HEK293 (cell line): ENCODE data around the gene GPR84.

Experiments used
- CTCF ChIA-PET: fragments of 350-600 bp; formaldehyde crosslinking; extraction: SDS; loops from one replicate; lab custom pipeline; 2021; ENCODE audit warnings: antibody characterized with exemption; lab: Yijun Ruan, JAX
- POLR2A ChIA-PET: fragments of 300-600 bp; formaldehyde crosslinking; extraction: SDS; loops from one replicate; lab custom pipeline; 2020; ENCODE audit warnings: antibody characterized with exemption, inconsistent platforms; lab: Yijun Ruan, JAX
- H3K27ac ChIP-seq: fragments of 200-500 bp; sonication (Bioruptor generic); 2 replicates; pipeline ENCODE4 v1.5.1; 2014; ENCODE audit warnings: low read depth, low read length, control low read depth, inconsistent platforms; ENCODE audit errors: extremely low read depth
- H3K36me3 ChIP-seq, 2 experiments: fragments of 200-500 bp in 1 of 2; sonication (Bioruptor generic) in 1 of 2; 1 replicate in 1 of 2; 2 replicates in 1 of 2; pipeline ENCODE4 v1.5.1; 2014 to 2017; ENCODE audit warnings: inconsistent platforms in 2 of 2, low read length in 2 of 2; ENCODE audit not compliant: control insufficient read depth in 2 of 2, insufficient read depth in 1 of 2
- H3K4me1 ChIP-seq: fragments of 200-500 bp; sonication (Bioruptor generic); 2 replicates; pipeline ENCODE4 v1.5.1; 2014; ENCODE audit warnings: mild to moderate bottlenecking, low read length, inconsistent platforms; ENCODE audit not compliant: control insufficient read depth, insufficient read depth
- H3K4me3 ChIP-seq: 2 replicates; pipeline ENCODE4 v1.5.1; 2011; ENCODE audit warnings: low read depth, mild to moderate bottlenecking, control low read depth, low read length, moderate library complexity
- H3K9me3 ChIP-seq: fragments of 200-500 bp; sonication (Bioruptor generic); 2 replicates; pipeline ENCODE4 v1.5.1; 2014; ENCODE audit warnings: low read depth, low read length, inconsistent platforms; ENCODE audit not compliant: control insufficient read depth, insufficient read depth
- KLF10 ChIP-seq: fragments of 450-650 bp; IDR thresholded peaks from 2 replicates; pipeline ENCODE4 v1.5.1; 2018; ENCODE audit warnings: missing biosample characterization, mild to moderate bottlenecking, missing genetic modification characterization
- KLF16 ChIP-seq: fragments of 450-650 bp; formaldehyde crosslinking; IDR thresholded peaks from 2 replicates; pipeline ENCODE4 v1.5.1; 2017; ENCODE audit warnings: missing biosample characterization, missing genetic modification characterization
- KLF7 ChIP-seq: fragments of 450-650 bp; formaldehyde crosslinking; IDR thresholded peaks from 2 replicates; pipeline ENCODE4 v1.5.1; 2016; ENCODE audit warnings: missing biosample characterization, missing genetic modification characterization, borderline replicate concordance
- MEIS1 ChIP-seq: sonication (generic); formaldehyde crosslinking; IDR thresholded peaks from 2 replicates; pipeline ENCODE4 v1.8.1; 2022; ENCODE audit warnings: missing genetic modification reagents, mild to moderate bottlenecking, borderline replicate concordance
- SP2 ChIP-seq: fragments of 450-650 bp; formaldehyde crosslinking; IDR thresholded peaks from 2 replicates; pipeline ENCODE4 v1.5.1; 2016; ENCODE audit warnings: missing biosample characterization, missing genetic modification characterization
- SP3 ChIP-seq: fragments of 450-650 bp; formaldehyde crosslinking; IDR thresholded peaks from 2 replicates; pipeline ENCODE4 v1.5.1; 2016; ENCODE audit warnings: missing biosample characterization, missing genetic modification characterization
- SP7 ChIP-seq: fragments of 450-650 bp; formaldehyde crosslinking; IDR thresholded peaks from 2 replicates; pipeline ENCODE4 v1.5.1; 2016; ENCODE audit warnings: missing biosample characterization, missing genetic modification characterization
- ZBTB7A ChIP-seq: fragments of 450-650 bp; formaldehyde crosslinking; IDR thresholded peaks from 2 replicates; pipeline ENCODE4 v1.5.1; 2016; ENCODE audit warnings: low read depth, missing biosample characterization, missing genetic modification characterization
- ZFP41 ChIP-seq: fragments of 450-650 bp; formaldehyde crosslinking; IDR thresholded peaks from 2 replicates; pipeline ENCODE4 v1.5.1; 2016; ENCODE audit warnings: missing biosample characterization, missing genetic modification characterization, borderline replicate concordance
- ZIC2 ChIP-seq: fragments of 450-650 bp; formaldehyde crosslinking; IDR thresholded peaks from 2 replicates; pipeline ENCODE4 v1.5.1; 2016; ENCODE audit warnings: missing biosample characterization, missing genetic modification characterization
- ZNF132 ChIP-seq: fragments of 450-650 bp; formaldehyde crosslinking; IDR thresholded peaks from 2 replicates; pipeline ENCODE4 v1.5.1; 2017; ENCODE audit warnings: missing biosample characterization, missing genetic modification characterization, borderline replicate concordance
- ZNF138 ChIP-seq: fragments of 450-650 bp; formaldehyde crosslinking; IDR thresholded peaks from 2 replicates; pipeline ENCODE4 v1.5.1; 2016; ENCODE audit warnings: missing biosample characterization, missing genetic modification characterization, borderline replicate concordance
- ZNF23 ChIP-seq: fragments of 450-650 bp; formaldehyde crosslinking; IDR thresholded peaks from 2 replicates; pipeline ENCODE4 v1.5.1; 2016; ENCODE audit warnings: missing biosample characterization, missing genetic modification characterization, borderline replicate concordance
- ZNF292 ChIP-seq: fragments of 450-650 bp; formaldehyde crosslinking; IDR thresholded peaks from 2 replicates; pipeline ENCODE4 v1.5.1; 2016; ENCODE audit warnings: low read depth, missing biosample characterization, missing genetic modification characterization, borderline replicate concordance
- ZNF335 ChIP-seq: fragments of 450-650 bp; formaldehyde crosslinking; conservative IDR thresholded peaks from 2 replicates; pipeline ENCODE4 v1.5.1; 2016; ENCODE audit warnings: missing biosample characterization, missing genetic modification characterization
- ZNF341 ChIP-seq: fragments of 450-650 bp; formaldehyde crosslinking; IDR thresholded peaks from 2 replicates; pipeline ENCODE4; 2016; ENCODE audit warnings: low read depth, missing biosample characterization, missing genetic modification characterization
- TF ChIP-seq, protein P1 (sequence below): sonication (generic); formaldehyde crosslinking; IDR thresholded peaks from 2 replicates; pipeline ENCODE4 v1.8.1; 2022; ENCODE audit warnings: mild to moderate bottlenecking, moderate library complexity, missing genetic modification reagents
- TF ChIP-seq, protein P2 (sequence below): fragments of 450-650 bp; formaldehyde crosslinking; IDR thresholded peaks from 2 replicates; pipeline ENCODE4 v1.5.1; 2017; ENCODE audit warnings: missing biosample characterization, missing genetic modification characterization
- TF ChIP-seq, protein P3 (sequence below): fragments of 450-650 bp; formaldehyde crosslinking; optimal IDR thresholded peaks from 2 replicates; pipeline ENCODE3; 2016; ENCODE audit warnings: missing biosample characterization, mild to moderate bottlenecking, missing genetic modification characterization
- TF ChIP-seq, protein P4 (sequence below): fragments of 450-650 bp; formaldehyde crosslinking; IDR thresholded peaks from 2 replicates; pipeline ENCODE4 v1.5.1; 2016; ENCODE audit warnings: missing biosample characterization, missing genetic modification characterization
- TF ChIP-seq, protein P5 (sequence below): fragments of 450-650 bp; formaldehyde crosslinking; IDR thresholded peaks from 2 replicates; pipeline ENCODE4 v1.5.1; 2016; ENCODE audit warnings: missing biosample characterization, missing genetic modification characterization
- TF ChIP-seq, protein P6 (sequence below): fragments of 450-650 bp; formaldehyde crosslinking; IDR thresholded peaks from 2 replicates; pipeline ENCODE4 v1.5.1; 2016; ENCODE audit warnings: missing biosample characterization, missing genetic modification characterization

GPR84 gene

DNA sequence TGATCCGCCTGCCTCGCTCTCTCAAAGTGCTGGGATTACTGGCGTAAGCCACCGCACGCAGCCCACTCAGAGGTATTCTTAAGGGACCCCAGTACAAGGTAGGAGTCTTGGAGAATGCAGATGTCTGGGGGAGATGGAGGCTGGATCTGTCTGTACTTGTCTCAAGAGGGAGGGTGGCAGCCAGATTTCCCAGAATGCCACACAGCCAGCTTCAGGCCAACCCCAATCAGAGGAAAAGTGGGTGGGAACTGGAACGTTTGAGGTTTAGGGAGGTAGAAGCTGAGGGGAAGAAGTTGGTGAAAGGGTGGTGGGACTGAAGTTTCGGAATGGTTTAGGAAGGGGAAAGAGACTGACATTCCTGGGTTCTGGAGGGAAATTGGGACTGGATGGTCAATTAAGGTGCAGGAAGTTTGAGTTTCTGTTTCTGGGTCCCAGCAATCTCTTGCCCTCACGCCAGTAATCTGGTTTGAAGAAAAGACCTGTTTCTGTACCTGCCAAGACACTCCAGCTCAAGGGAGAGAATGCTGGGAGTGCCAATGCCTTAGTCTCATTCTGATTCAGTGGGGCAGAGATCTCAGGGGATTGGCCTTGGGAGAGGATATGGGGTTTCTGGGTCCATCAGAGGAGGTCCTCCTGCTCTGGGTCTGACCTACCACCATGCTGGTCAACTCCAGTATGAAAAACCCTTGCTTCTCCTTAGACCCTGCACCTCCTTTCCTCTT is 28.4 kb upstream of the GPR84 start (continued):
- TF ChIP-seq ZBTB7A (no peak), SP3 (tag by site-specific recombination) (0 out of 2 replicates have a peak, but pooled peaks have one; percentile 25), MEIS1 (CRISPR knock-in tag) (no peak), ZNF132 (tag by site-specific recombination) (no peak), ZNF23 (tag by site-specific recombination) (no peak), SP2 (tag by site-specific recombination) (peak; percentile 56)
- TF ChIP-seq, protein P1, sequence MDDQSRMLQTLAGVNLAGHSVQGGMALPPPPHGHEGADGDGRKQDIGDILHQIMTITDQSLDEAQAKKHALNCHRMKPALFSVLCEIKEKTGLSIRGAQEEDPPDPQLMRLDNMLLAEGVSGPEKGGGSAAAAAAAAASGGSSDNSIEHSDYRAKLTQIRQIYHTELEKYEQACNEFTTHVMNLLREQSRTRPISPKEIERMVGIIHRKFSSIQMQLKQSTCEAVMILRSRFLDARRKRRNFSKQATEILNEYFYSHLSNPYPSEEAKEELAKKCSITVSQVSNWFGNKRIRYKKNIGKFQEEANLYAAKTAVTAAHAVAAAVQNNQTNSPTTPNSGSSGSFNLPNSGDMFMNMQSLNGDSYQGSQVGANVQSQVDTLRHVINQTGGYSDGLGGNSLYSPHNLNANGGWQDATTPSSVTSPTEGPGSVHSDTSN (CRISPR knock-in tag), result no peak
- TF ChIP-seq, all 188 proteins: peak for 7

DNA sequence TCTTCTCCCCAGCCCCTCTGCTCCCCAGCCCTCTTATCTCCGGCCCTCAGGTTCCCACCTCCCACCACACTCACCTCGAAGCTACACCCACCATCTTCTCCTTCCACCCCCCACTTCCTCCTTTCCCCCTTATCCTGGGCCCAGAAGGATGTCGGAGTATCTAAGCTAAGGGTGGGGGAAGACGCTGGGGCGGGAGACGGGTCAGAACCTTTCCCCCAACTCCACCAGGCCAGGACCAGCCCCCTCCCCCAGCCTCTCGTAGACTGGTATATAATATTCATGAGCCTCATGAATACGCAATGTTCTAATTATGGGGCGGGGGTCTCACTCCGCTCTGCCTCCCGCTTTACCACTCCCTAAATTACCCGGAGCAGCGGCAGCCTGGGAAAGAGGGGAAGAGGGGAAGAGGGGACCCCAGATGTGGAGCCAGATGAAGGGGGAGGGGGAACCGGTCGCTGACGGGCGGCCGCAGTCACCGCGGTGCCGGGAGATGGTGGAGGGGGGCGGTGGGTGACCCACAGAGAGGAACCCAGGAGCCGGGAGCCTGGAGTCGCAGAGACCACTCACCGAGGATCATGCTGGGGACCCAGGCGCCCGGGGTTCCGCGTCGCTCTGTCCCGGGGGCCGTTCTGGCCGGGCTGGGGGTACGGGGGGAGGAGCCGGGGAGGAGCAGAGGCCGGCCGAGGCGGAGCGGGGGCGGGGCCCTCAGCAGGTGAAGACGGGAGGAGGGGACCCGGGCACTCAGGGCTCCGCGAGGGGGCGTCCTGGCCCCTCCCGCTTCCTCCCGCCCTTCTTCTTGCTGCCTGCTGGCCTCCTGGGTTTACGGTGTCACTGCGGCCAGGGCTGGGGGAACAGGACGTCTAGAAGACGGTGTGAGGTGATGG is 26.6 kb upstream of the GPR84 start:
- H3K4me1 ChIP-seq, result peaks cover 21% of the 10 kb centered on the region
- H3K27ac ChIP-seq, result peak overlapping the region; percentile 44; the same call in 1 of the 2 replicates
- ChIA-PET CTCF (interaction anchor here (0.6 to 4.8 kb wide), 9 partner anchors 10 to 403 kb away, joined by 3 to 61 read pairs (median 5); no protein-coding TSS in a partner anchor), POLR2A (interaction anchor here (0.6 kb wide), 3 partner anchors 10 to 140 kb away, joined by 3 read pairs; no protein-coding TSS in a partner anchor)
- no peaks in the 10 kb centered on the region for H3K9me3 ChIP-seq
- H3K36me3 ChIP-seq, result peaks cover 0 to 16% of the 10 kb centered on the region in 2 experiments; a peak in 1 of 3 replicates
- peak overlapping the region; percentile 53 for H3K4me3 ChIP-seq
- TF ChIP-seq ZIC2 (tag by site-specific recombination) (peak; percentile 78), KLF7 (tag by site-specific recombination) (no peak), ZNF292 (tag by site-specific recombination) (no peak), KLF10 (tag by site-specific recombination) (peak; percentile 30; the same call in 1 of the 2 replicates), ZFP41 (tag by site-specific recombination) (no peak), ZNF132 (tag by site-specific recombination) (no peak), ZNF341 (peak; percentile 73), ZNF138 (tag by site-specific recombination) (no peak), SP7 (peak; percentile 44; the same call in 1 of the 2 replicates), ZNF335 (tag by site-specific recombination) (peak; percentile 57), KLF16 (tag by site-specific recombination) (peak; percentile 67)
- TF ChIP-seq, protein P2, sequence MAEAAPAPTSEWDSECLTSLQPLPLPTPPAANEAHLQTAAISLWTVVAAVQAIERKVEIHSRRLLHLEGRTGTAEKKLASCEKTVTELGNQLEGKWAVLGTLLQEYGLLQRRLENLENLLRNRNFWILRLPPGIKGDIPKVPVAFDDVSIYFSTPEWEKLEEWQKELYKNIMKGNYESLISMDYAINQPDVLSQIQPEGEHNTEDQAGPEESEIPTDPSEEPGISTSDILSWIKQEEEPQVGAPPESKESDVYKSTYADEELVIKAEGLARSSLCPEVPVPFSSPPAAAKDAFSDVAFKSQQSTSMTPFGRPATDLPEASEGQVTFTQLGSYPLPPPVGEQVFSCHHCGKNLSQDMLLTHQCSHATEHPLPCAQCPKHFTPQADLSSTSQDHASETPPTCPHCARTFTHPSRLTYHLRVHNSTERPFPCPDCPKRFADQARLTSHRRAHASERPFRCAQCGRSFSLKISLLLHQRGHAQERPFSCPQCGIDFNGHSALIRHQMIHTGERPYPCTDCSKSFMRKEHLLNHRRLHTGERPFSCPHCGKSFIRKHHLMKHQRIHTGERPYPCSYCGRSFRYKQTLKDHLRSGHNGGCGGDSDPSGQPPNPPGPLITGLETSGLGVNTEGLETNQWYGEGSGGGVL (tag by site-specific recombination), result peak; percentile 67
- TF ChIP-seq, protein P3, sequence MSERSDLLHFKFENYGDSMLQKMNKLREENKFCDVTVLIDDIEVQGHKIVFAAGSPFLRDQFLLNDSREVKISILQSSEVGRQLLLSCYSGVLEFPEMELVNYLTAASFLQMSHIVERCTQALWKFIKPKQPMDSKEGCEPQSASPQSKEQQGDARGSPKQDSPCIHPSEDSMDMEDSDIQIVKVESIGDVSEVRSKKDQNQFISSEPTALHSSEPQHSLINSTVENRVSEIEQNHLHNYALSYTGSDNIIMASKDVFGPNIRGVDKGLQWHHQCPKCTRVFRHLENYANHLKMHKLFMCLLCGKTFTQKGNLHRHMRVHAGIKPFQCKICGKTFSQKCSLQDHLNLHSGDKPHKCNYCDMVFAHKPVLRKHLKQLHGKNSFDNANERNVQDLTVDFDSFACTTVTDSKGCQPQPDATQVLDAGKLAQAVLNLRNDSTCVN, result peak; percentile 12
- TF ChIP-seq, protein P4, sequence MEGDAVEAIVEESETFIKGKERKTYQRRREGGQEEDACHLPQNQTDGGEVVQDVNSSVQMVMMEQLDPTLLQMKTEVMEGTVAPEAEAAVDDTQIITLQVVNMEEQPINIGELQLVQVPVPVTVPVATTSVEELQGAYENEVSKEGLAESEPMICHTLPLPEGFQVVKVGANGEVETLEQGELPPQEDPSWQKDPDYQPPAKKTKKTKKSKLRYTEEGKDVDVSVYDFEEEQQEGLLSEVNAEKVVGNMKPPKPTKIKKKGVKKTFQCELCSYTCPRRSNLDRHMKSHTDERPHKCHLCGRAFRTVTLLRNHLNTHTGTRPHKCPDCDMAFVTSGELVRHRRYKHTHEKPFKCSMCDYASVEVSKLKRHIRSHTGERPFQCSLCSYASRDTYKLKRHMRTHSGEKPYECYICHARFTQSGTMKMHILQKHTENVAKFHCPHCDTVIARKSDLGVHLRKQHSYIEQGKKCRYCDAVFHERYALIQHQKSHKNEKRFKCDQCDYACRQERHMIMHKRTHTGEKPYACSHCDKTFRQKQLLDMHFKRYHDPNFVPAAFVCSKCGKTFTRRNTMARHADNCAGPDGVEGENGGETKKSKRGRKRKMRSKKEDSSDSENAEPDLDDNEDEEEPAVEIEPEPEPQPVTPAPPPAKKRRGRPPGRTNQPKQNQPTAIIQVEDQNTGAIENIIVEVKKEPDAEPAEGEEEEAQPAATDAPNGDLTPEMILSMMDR (tag by site-specific recombination), result peak; percentile 91
- TF ChIP-seq, protein P5, sequence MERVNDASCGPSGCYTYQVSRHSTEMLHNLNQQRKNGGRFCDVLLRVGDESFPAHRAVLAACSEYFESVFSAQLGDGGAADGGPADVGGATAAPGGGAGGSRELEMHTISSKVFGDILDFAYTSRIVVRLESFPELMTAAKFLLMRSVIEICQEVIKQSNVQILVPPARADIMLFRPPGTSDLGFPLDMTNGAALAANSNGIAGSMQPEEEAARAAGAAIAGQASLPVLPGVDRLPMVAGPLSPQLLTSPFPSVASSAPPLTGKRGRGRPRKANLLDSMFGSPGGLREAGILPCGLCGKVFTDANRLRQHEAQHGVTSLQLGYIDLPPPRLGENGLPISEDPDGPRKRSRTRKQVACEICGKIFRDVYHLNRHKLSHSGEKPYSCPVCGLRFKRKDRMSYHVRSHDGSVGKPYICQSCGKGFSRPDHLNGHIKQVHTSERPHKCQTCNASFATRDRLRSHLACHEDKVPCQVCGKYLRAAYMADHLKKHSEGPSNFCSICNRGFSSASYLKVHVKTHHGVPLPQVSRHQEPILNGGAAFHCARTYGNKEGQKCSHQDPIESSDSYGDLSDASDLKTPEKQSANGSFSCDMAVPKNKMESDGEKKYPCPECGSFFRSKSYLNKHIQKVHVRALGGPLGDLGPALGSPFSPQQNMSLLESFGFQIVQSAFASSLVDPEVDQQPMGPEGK (tag by site-specific recombination), result peak; percentile 94
- TF ChIP-seq, protein P6, sequence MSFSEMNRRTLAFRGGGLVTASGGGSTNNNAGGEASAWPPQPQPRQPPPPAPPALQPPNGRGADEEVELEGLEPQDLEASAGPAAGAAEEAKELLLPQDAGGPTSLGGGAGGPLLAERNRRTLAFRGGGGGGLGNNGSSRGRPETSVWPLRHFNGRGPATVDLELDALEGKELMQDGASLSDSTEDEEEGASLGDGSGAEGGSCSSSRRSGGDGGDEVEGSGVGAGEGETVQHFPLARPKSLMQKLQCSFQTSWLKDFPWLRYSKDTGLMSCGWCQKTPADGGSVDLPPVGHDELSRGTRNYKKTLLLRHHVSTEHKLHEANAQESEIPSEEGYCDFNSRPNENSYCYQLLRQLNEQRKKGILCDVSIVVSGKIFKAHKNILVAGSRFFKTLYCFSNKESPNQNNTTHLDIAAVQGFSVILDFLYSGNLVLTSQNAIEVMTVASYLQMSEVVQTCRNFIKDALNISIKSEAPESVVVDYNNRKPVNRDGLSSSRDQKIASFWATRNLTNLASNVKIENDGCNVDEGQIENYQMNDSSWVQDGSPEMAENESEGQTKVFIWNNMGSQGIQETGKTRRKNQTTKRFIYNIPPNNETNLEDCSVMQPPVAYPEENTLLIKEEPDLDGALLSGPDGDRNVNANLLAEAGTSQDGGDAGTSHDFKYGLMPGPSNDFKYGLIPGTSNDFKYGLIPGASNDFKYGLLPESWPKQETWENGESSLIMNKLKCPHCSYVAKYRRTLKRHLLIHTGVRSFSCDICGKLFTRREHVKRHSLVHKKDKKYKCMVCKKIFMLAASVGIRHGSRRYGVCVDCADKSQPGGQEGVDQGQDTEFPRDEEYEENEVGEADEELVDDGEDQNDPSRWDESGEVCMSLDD (tag by site-specific recombination), result peak; percentile 89
